ENCODE measurements around the gene AAMP.

The AAMP gene

GRCh38 chr2:218286570-218287459, 16.9 kb upstream of the AAMP start:
- H3K4me3 ChIP-seq (ENCODE audit: low read length), result peak overlapping the region; percentile 33
- no peak for TF ChIP-seq CTCF (conservative IDR thresholded peaks at IDR 0.05; ENCODE audit: low read depth, low read length)
- peak; percentile 86 for DNase-seq (ENCODE audit: low read depth)

- H3K4me3 ChIP-seq (ENCODE audit: low read length), result no peak overlapping the region
- DNase-seq (ENCODE audit: low read depth), result no peak
- TF ChIP-seq CTCF (conservative IDR thresholded peaks at IDR 0.05; ENCODE audit: low read depth, low read length), result no peak
Observed at GRCh38 chr2:218285604-218286003, 15.7 kb upstream of the AAMP start.

GRCh38 chr2:218284106-218284811, 14.3 kb upstream of the AAMP start:
- no peak for DNase-seq (ENCODE audit: low read depth)
- H3K4me3 ChIP-seq (ENCODE audit: low read length), result no peak overlapping the region
- TF ChIP-seq CTCF (conservative IDR thresholded peaks at IDR 0.05; ENCODE audit: low read depth, low read length), result no peak

GRCh38 chr2:218282173-218282991, 12.4 kb upstream of the AAMP start:
- TF ChIP-seq CTCF (conservative IDR thresholded peaks at IDR 0.05; ENCODE audit: low read depth, low read length), result no peak
- no peak for DNase-seq (ENCODE audit: low read depth)
- H3K4me3 ChIP-seq (ENCODE audit: low read length), result no peak overlapping the region

- DNase-seq (ENCODE audit: low read depth), result no peak
- TF ChIP-seq CTCF (conservative IDR thresholded peaks at IDR 0.05; ENCODE audit: low read depth, low read length), result no peak
- H3K4me3 ChIP-seq (ENCODE audit: low read length), result no peak overlapping the region
Observed at GRCh38 chr2:218281449-218281848, 11.5 kb upstream of the AAMP start.

GRCh38 chr2:218280260-218280870, 10.4 kb upstream of the AAMP start:
- no peak overlapping the region for H3K4me3 ChIP-seq (ENCODE audit: low read length)
- no peak for DNase-seq (ENCODE audit: low read depth)
- no peak for TF ChIP-seq CTCF (conservative IDR thresholded peaks at IDR 0.05; ENCODE audit: low read depth, low read length)

All from retinal pigment epithelial cell (primary cell).